IMR-90 (cell line): ENCODE data around the gene N4BP2. TPM values are rescaled to one million over a fixed set of nuclear protein-coding genes. Genes with fewer than 3 reads are reported as not detected.

Experiments
- ATAC-seq: fragments of 200-7000 bp; cut with Tn5 transposase; 2 replicates; pipeline ENCODE4 v1.9.1; 2020; ENCODE audit warnings: low read depth, mild to moderate bottlenecking, moderate library complexity
- BruUV-seq: library from RNA; stranded (reverse); fragments of 400-500 nt; replicated peaks from 2 replicates; lab custom pipeline; 2021; lab: Mats Ljungman, UMichigan
- CTCF ChIA-PET: fragments of 300-600 bp; formaldehyde crosslinking; extraction: SDS; loops from one replicate; lab custom pipeline; 2021; ENCODE audit warnings: antibody characterized with exemption; lab: Yijun Ruan, JAX
- POLR2A ChIA-PET: fragments of 300-600 bp; sonication (Branson Sonifier 250); formaldehyde crosslinking; loops from one replicate; lab custom pipeline; 2022; ENCODE audit warnings: antibody characterized with exemption; ENCODE audit not compliant: unreplicated experiment; lab: Charles Lee
- DNase-seq: peaks from one replicate; pipeline ENCODE4 v3.0.0; 2013
- H2AFZ ChIP-seq: replicated peaks from 2 replicates; pipeline ENCODE3; 2013; ENCODE audit warnings: low read length, mild to moderate bottlenecking; ENCODE audit not compliant: poor library complexity
- H2AK5ac ChIP-seq: 2 replicates; pipeline ENCODE4 v1.6.1; 2013; ENCODE audit warnings: low read depth, low read length, inconsistent platforms
- H2AK9ac ChIP-seq: replicated peaks from 2 replicates; pipeline ENCODE3; 2013; ENCODE audit warnings: mild to moderate bottlenecking, low read depth, low read length, moderate library complexity; ENCODE audit not compliant: poor library complexity
- H2BK120ac ChIP-seq: 2 replicates; pipeline ENCODE4 v1.6.1; 2013; ENCODE audit warnings: low read depth, low read length, inconsistent platforms
- H2BK15ac ChIP-seq: 3 replicates; pipeline ENCODE4 v1.6.1; 2013; ENCODE audit warnings: low read depth, low read length, inconsistent platforms
- H2BK20ac ChIP-seq: 2 replicates; pipeline ENCODE4 v1.6.1; 2013; ENCODE audit warnings: low read depth, mild to moderate bottlenecking, inconsistent platforms, low read length, moderate library complexity
- H2BK5ac ChIP-seq: 2 replicates; pipeline ENCODE4 v1.6.1; 2013; ENCODE audit warnings: mild to moderate bottlenecking, low read depth, low read length, inconsistent platforms; ENCODE audit not compliant: poor library complexity, severe bottlenecking
- H3K14ac ChIP-seq: replicated peaks from 2 replicates; pipeline ENCODE4 v1.6.1; 2013; ENCODE audit warnings: low read depth, low read length, inconsistent platforms
- H3K18ac ChIP-seq: 2 replicates; pipeline ENCODE4 v1.6.1; 2013; ENCODE audit warnings: low read depth, low read length, control low read depth
- H3K23ac ChIP-seq: 2 replicates; pipeline ENCODE4 v1.6.1; 2013; ENCODE audit warnings: low read depth, low read length, inconsistent platforms
- H3K27ac ChIP-seq: 2 replicates; pipeline ENCODE4 v1.5.1; 2013; ENCODE audit warnings: mild to moderate bottlenecking, control low read depth, low read length; ENCODE audit not compliant: insufficient read depth
- H3K27me3 ChIP-seq: 2 replicates; pipeline ENCODE4 v1.6.1; 2013; ENCODE audit warnings: low read length; ENCODE audit not compliant: control insufficient read depth, insufficient read depth
- H3K36me3 ChIP-seq: 2 replicates; pipeline ENCODE4 v1.6.1; 2013; ENCODE audit warnings: low read length, mixed read lengths; ENCODE audit not compliant: control insufficient read depth, insufficient read depth
- H3K4ac ChIP-seq: 2 replicates; pipeline ENCODE4 v1.6.1; 2013; ENCODE audit warnings: low read depth, low read length, inconsistent platforms
- H3K4me1 ChIP-seq: 2 replicates; pipeline ENCODE4 v1.6.1; 2013; ENCODE audit warnings: low read length, mixed read lengths; ENCODE audit not compliant: control insufficient read depth, insufficient read depth
- H3K4me2 ChIP-seq: 2 replicates; pipeline ENCODE4 v1.6.1; 2013; ENCODE audit warnings: low read depth, mild to moderate bottlenecking, control low read depth, low read length, moderate library complexity
- H3K4me3 ChIP-seq: 2 replicates; pipeline ENCODE4 v1.5.1; 2013; ENCODE audit warnings: low read depth, mild to moderate bottlenecking, control low read depth, low read length, moderate library complexity; ENCODE audit not compliant: insufficient read depth
- H3K56ac ChIP-seq: 2 replicates; pipeline ENCODE4 v1.6.1; 2013; ENCODE audit warnings: low read length, inconsistent platforms; ENCODE audit not compliant: insufficient read depth; ENCODE audit errors: extremely low read depth
- H3K79me1 ChIP-seq, 2 experiments: 2 replicates each; pipeline ENCODE4 v1.6.1; 2013; ENCODE audit warnings: low read length in 2 of 2, inconsistent platforms in 1 of 2, low read depth in 1 of 2
- H3K9ac ChIP-seq: 2 replicates; pipeline ENCODE4 v1.6.1; 2013; ENCODE audit warnings: low read depth, low read length, control low read depth
- H3K9me1 ChIP-seq: 2 replicates; pipeline ENCODE4 v1.6.1; 2013; ENCODE audit warnings: low read length, inconsistent platforms; ENCODE audit not compliant: insufficient read depth
- H3K9me3 ChIP-seq: 2 replicates; pipeline ENCODE4 v1.6.1; 2013; ENCODE audit warnings: low read length; ENCODE audit not compliant: control insufficient read depth, insufficient read depth
- H4K20me1 ChIP-seq: 2 replicates; pipeline ENCODE4 v1.6.1; 2013; ENCODE audit warnings: low read length, inconsistent platforms; ENCODE audit not compliant: insufficient read depth
- H4K5ac ChIP-seq: 2 replicates; pipeline ENCODE4 v1.6.1; 2013; ENCODE audit warnings: mild to moderate bottlenecking, low read depth, low read length, control low read depth
- H4K8ac ChIP-seq, 2 experiments: 2 replicates each; pipeline ENCODE4 v1.6.1; 2013; ENCODE audit warnings: low read depth in 2 of 2, low read length in 2 of 2, control low read depth in 1 of 2, inconsistent platforms in 1 of 2
- H4K91ac ChIP-seq: 2 replicates; pipeline ENCODE4 v1.6.1; 2013; ENCODE audit warnings: low read depth, low read length, inconsistent platforms; ENCODE audit not compliant: insufficient read depth
- CEBPB ChIP-seq: IDR thresholded peaks from 2 replicates; pipeline ENCODE4 v1.6.1; 2012; ENCODE audit warnings: low read depth, low read length, improper control_type of control experiment
- CHD1 ChIP-seq: IDR thresholded peaks from 2 replicates; pipeline ENCODE4 v1.6.1; 2012; ENCODE audit warnings: low read depth, low read length, improper control_type of control experiment
- CTCF ChIP-seq: conservative IDR thresholded peaks from 2 replicates; pipeline ENCODE4 v1.5.1; 2012; ENCODE audit warnings: mild to moderate bottlenecking, low read depth, low read length, improper control_type of control experiment
- MAFK ChIP-seq: IDR thresholded peaks from 2 replicates; pipeline ENCODE4 v1.6.1; 2012; ENCODE audit warnings: low read depth, low read length, improper control_type of control experiment
- NFE2L2 ChIP-seq: fragments of 150-350 bp; IDR thresholded peaks from 2 replicates; pipeline ENCODE4 v1.6.1; 2016; ENCODE audit warnings: low read depth, mild to moderate bottlenecking, low read length
- POLR2A ChIP-seq: IDR thresholded peaks from 2 replicates; pipeline ENCODE4 v1.6.1; 2012; ENCODE audit warnings: mild to moderate bottlenecking, low read depth, low read length
- RFX5 ChIP-seq: IDR thresholded peaks from 2 replicates; pipeline ENCODE4 v1.8.0; 2012; ENCODE audit warnings: low read depth, mild to moderate bottlenecking, low read length, moderate library complexity
- USF2 ChIP-seq: fragments of 150-350 bp; IDR thresholded peaks from 2 replicates; pipeline ENCODE4 v1.6.1; 2017; ENCODE audit warnings: mild to moderate bottlenecking, antibody characterized with exemption, low read length, low read depth
- WGBS, 2 experiments: methylation state at CpG; one replicate each; pipeline versions ENCODE4 v1.1.5 to v1.1.7; 2013; ENCODE audit warnings: missing lambda C conversion rate in 2 of 2; ENCODE audit not compliant: insufficient read length in 1 of 2; ENCODE audit errors: extremely low coverage in 2 of 2; 5-methylcytosine and 5-hydroxymethylcytosine counted together
- dilution Hi-C: fragments of 300-500 bp; cut with HindIII; formaldehyde crosslinking; loops from one replicate; pipeline ENCODE4 v1.14.3; 2018; ENCODE audit warnings: low sequenced_read_pairs; ENCODE audit not compliant: unreplicated experiment
- in situ Hi-C: fragments of 300-500 bp; cut with MboI; formaldehyde crosslinking; loops from 3 replicates; pipeline ENCODE4 v1.14.3; 2019; ENCODE audit warnings: low sequenced_read_pairs, inconsistent platforms, mixed read lengths
- intact Hi-C: fragments of 100-400 bp; cut with micrococcal nuclease; formaldehyde crosslinking; loops from 2 replicates; pipeline ENCODE4 v1.10.0; 2022
- polyA plus RNA-seq, 3 experiments: library from polyadenylated mRNA; depleted of rRNA; stranded (reverse); fragments of >200 nt; gene quantifications; 2 replicates each; pipeline ENCODE4 v1.2.3, GENCODE V29; 2012; ENCODE audit warnings: low replicate concordance in 1 of 3
- total RNA-seq: library from RNA; depleted of rRNA; stranded (reverse); fragments of >200 nt; gene quantifications from 2 replicates; pipeline ENCODE4 v1.2.3, GENCODE V29; 2012

N4BP2 gene
- total and polyA plus RNA-seq, 2 of the 4 experiments (the other 2 are of a cell fraction) = 0.84 to 2.2 TPM

- Histone ChIP-seq H3K4me2 (no peak overlapping the region), H3K4ac (no peak overlapping the region), H4K20me1 (no peaks in the 10 kb centered on the region), H4K8ac (no peak overlapping the region), H3K4me1 (no peaks in the 10 kb centered on the region), H2BK5ac (no peak overlapping the region), H3K36me3 (no peaks in the 10 kb centered on the region), H2BK20ac (no peak overlapping the region), H3K9ac (no peak overlapping the region), H2AFZ (no peak overlapping the region), H3K9me3 (no peaks in the 10 kb centered on the region), H3K14ac (no peak overlapping the region), H2AK5ac (no peak overlapping the region), H3K27me3 (no peaks in the 10 kb centered on the region), H3K18ac (no peak overlapping the region), H3K79me1 (no peaks in the 10 kb centered on the region), H2BK15ac (no peak overlapping the region), H3K27ac (no peak overlapping the region), H4K5ac (no peak overlapping the region), H3K56ac (no peak overlapping the region), H2BK120ac (no peak overlapping the region), H2AK9ac (peak overlapping the region; percentile 16), H3K23ac (no peak overlapping the region), H4K91ac (no peak overlapping the region), H3K4me3 (no peak overlapping the region), H3K9me1 (no peaks in the 10 kb centered on the region)
- intact Hi-C loops = no loop called here
- TF ChIP-seq RFX5 (no peak), CTCF (no peak), NFE2L2 (no peak), MAFK (no peak), USF2 (no peak), CEBPB (no peak), CHD1 (no peak), POLR2A (no peak)
- no peak for ATAC-seq
- in situ Hi-C loops = no loop called here
- 100% methylated on average over 1 of the region's 5 CpGs; no CpG with 5 or more reads in 1 of the 2 experiments for WGBS, 2 experiments
- dilution Hi-C loops = no loop called here
- no TSS peak for BruUV-seq
- ChIA-PET CTCF (no interaction called here), POLR2A (no interaction called here)
- no peak for DNase-seq
Observed at GRCh38 chr4:40178672-40179071, 122.0 kb downstream of the N4BP2 start.
